8988T (cell line): ENCODE results near the gene CTCF.

Experiments used
- DNase-seq: peaks from one replicate; pipeline ENCODE4 v3.0.0; 2011

Gene CTCF

GRCh38 chr16:67549240-67549639, 13.1 kb upstream of the CTCF start:
- DNase-seq: no peak

GRCh38 chr16:67549936-67550335, 12.4 kb upstream of the CTCF start:
- no peak for DNase-seq

- no peak for DNase-seq
Observed at GRCh38 chr16:67551091-67551490, 11.2 kb upstream of the CTCF start.

GRCh38 chr16:67551972-67552371, 10.4 kb upstream of the CTCF start:
- no peak for DNase-seq

- no peak for DNase-seq
Observed at GRCh38 chr16:67552476-67552875, 9.8 kb upstream of the CTCF start.

- no peak for DNase-seq
Observed at GRCh38 chr16:67555795-67556212, 6.5 kb upstream of the CTCF start.

GRCh38 chr16:67558859-67559258, 3.5 kb upstream of the CTCF start:
- DNase-seq: no peak

- no peak for DNase-seq
Observed at GRCh38 chr16:67560827-67561342, 1.4 kb upstream of the CTCF start.

GRCh38 chr16:67561501-67561823, 864 bp upstream of the CTCF start:
- DNase-seq: no peak

GRCh38 chr16:67561824-67562525, 351 bp upstream of the CTCF start:
- DNase-seq: peak; percentile 95

- DNase-seq: no peak
Observed at GRCh38 chr16:67562918-67563707, 787 bp downstream of the CTCF start.

- DNase-seq: no peak
Observed at GRCh38 chr16:67563708-67564468, 1.6 kb downstream of the CTCF start.

- no peak for DNase-seq
Observed at GRCh38 chr16:67565470-67566100, 3.3 kb downstream of the CTCF start.

- DNase-seq: no peak
Observed at GRCh38 chr16:67571464-67571863, 9.1 kb downstream of the CTCF start.

- no peak for DNase-seq
Observed at GRCh38 chr16:67571981-67572431, 9.7 kb downstream of the CTCF start.

- no peak for DNase-seq
Observed at GRCh38 chr16:67579686-67580085, 17.4 kb downstream of the CTCF start.

GRCh38 chr16:67580202-67580601, 17.9 kb downstream of the CTCF start:
- DNase-seq: no peak

GRCh38 chr16:67593288-67593687, 31.0 kb downstream of the CTCF start:
- DNase-seq: no peak

- DNase-seq: no peak
Observed at GRCh38 chr16:67593701-67594100, 31.4 kb downstream of the CTCF start.

GRCh38 chr16:67594256-67594915, 32.1 kb downstream of the CTCF start:
- DNase-seq: no peak

- DNase-seq: no peak
Observed at GRCh38 chr16:67594956-67595355, 32.6 kb downstream of the CTCF start.

GRCh38 chr16:67598527-67598926, 36.2 kb downstream of the CTCF start:
- DNase-seq: no peak
